ENCODE results near the gene HPSE2.
A peak's percentile ranks its signal among the peaks of the same experiment; 100 is the strongest.

The HPSE2 gene

GRCh38 chr10:98425511-98426352 lies 809.9 kb downstream of the HPSE2 start:
- no peaks in the 10 kb centered on the region for H3K9me3 ChIP-seq (ENCODE audit: control insufficient read depth, low read length)
- H3K27ac ChIP-seq, result no peak overlapping the region
- no peaks in the 10 kb centered on the region for H3K36me3 ChIP-seq (ENCODE audit: control insufficient read depth, insufficient read depth, low read length)
- no peak overlapping the region for H3K4me3 ChIP-seq (ENCODE audit: low read depth, low read length)
- no peaks in the 10 kb centered on the region for H3K79me2 ChIP-seq
- TF ChIP-seq CTCF (IDR thresholded peaks at IDR 0.05), result peak; percentile 23
- no peak overlapping the region for H3K4me2 ChIP-seq (ENCODE audit: low read length)
- no peaks in the 10 kb centered on the region for H3K4me1 ChIP-seq
- H2AFZ ChIP-seq, result no peak overlapping the region
- H3K27me3 ChIP-seq (ENCODE audit: control insufficient read depth, insufficient read depth, low read length), result no peaks in the 10 kb centered on the region
- H3K9ac ChIP-seq, result no peak overlapping the region

- Histone ChIP-seq H3K9ac (no peak overlapping the region), H3K36me3 (ENCODE audit: control insufficient read depth, insufficient read depth, low read length) (no peaks in the 10 kb centered on the region), H2AFZ (no peak overlapping the region), H3K4me3 (ENCODE audit: low read depth, low read length) (no peak overlapping the region), H3K4me2 (ENCODE audit: low read length) (no peak overlapping the region), H3K27me3 (ENCODE audit: control insufficient read depth, insufficient read depth, low read length) (no peaks in the 10 kb centered on the region), H3K79me2 (no peaks in the 10 kb centered on the region), H3K27ac (no peak overlapping the region), H3K4me1 (no peaks in the 10 kb centered on the region), H3K9me3 (ENCODE audit: control insufficient read depth, low read length) (no peaks in the 10 kb centered on the region)
- TF ChIP-seq CTCF (IDR thresholded peaks at IDR 0.05), result no peak
Observed at GRCh38 chr10:98424295-98425254, 811.1 kb downstream of the HPSE2 start.

- H2AFZ ChIP-seq, result no peak overlapping the region
- H3K4me1 ChIP-seq, result no peaks in the 10 kb centered on the region
- H3K4me2 ChIP-seq (ENCODE audit: low read length), result no peak overlapping the region
- no peaks in the 10 kb centered on the region for H3K79me2 ChIP-seq
- no peak overlapping the region for H3K4me3 ChIP-seq (ENCODE audit: low read depth, low read length)
- no peaks in the 10 kb centered on the region for H3K9me3 ChIP-seq (ENCODE audit: control insufficient read depth, low read length)
- H3K27ac ChIP-seq, result no peak overlapping the region
- H3K36me3 ChIP-seq (ENCODE audit: control insufficient read depth, insufficient read depth, low read length), result no peaks in the 10 kb centered on the region
- H3K9ac ChIP-seq, result no peak overlapping the region
- no peak for TF ChIP-seq CTCF (IDR thresholded peaks at IDR 0.05)
- H3K27me3 ChIP-seq (ENCODE audit: control insufficient read depth, insufficient read depth, low read length), result no peaks in the 10 kb centered on the region
Observed at GRCh38 chr10:98423691-98424120, 811.9 kb downstream of the HPSE2 start.

GRCh38 chr10:98422182-98422581 lies 813.5 kb downstream of the HPSE2 start:
- H3K4me1 ChIP-seq, result no peaks in the 10 kb centered on the region
- H3K27me3 ChIP-seq (ENCODE audit: control insufficient read depth, insufficient read depth, low read length), result no peaks in the 10 kb centered on the region
- no peak for TF ChIP-seq CTCF (IDR thresholded peaks at IDR 0.05)
- H3K4me2 ChIP-seq (ENCODE audit: low read length), result no peak overlapping the region
- no peaks in the 10 kb centered on the region for H3K36me3 ChIP-seq (ENCODE audit: control insufficient read depth, insufficient read depth, low read length)
- H3K9ac ChIP-seq, result no peak overlapping the region
- H2AFZ ChIP-seq, result no peak overlapping the region
- H3K79me2 ChIP-seq, result no peaks in the 10 kb centered on the region
- no peak overlapping the region for H3K4me3 ChIP-seq (ENCODE audit: low read depth, low read length)
- H3K9me3 ChIP-seq (ENCODE audit: control insufficient read depth, low read length), result no peaks in the 10 kb centered on the region
- no peak overlapping the region for H3K27ac ChIP-seq

Measured in parathyroid adenoma (tissue), 2 donors.